OCI-LY1 (cell line): ENCODE data around the gene CHRD.

ENCODE experiments used
- H2AFZ ChIP-seq: fragments of 200-600 bp; sonication (generic), shearing (Covaris generic); 2 replicates; pipeline ENCODE4 v1.6.0; 2014; ENCODE audit warnings: antibody characterized with exemption, mild to moderate bottlenecking, low read length
- H3F3A ChIP-seq: fragments of 200-600 bp; sonication (generic), shearing (Covaris generic); 2 replicates; pipeline ENCODE4 v1.6.0; 2014; ENCODE audit warnings: mild to moderate bottlenecking, antibody characterized with exemption, low read length, moderate library complexity; ENCODE audit not compliant: insufficient read depth
- H3K27ac ChIP-seq: fragments of 200-600 bp; sonication (generic); 2 replicates; pipeline ENCODE4 v1.5.1; 2014; ENCODE audit warnings: low read length, mixed run types, mild to moderate bottlenecking, low read depth; ENCODE audit not compliant: poor library complexity, severe bottlenecking
- H3K27me3 ChIP-seq: fragments of 200-600 bp; sonication (generic); 2 replicates; pipeline ENCODE4 v1.6.0; 2014; ENCODE audit warnings: antibody characterized with exemption, mild to moderate bottlenecking, low read length, moderate library complexity; ENCODE audit not compliant: insufficient read depth
- H3K36me3 ChIP-seq: fragments of 200-600 bp; sonication (generic); 2 replicates; pipeline ENCODE4 v1.6.1; 2014; ENCODE audit warnings: mild to moderate bottlenecking, antibody characterized with exemption, low read length, moderate library complexity, mixed read lengths; ENCODE audit not compliant: insufficient read depth
- H3K4me1 ChIP-seq: fragments of 200-600 bp; sonication (generic); 2 replicates; pipeline ENCODE4 v1.5.1; 2014; ENCODE audit warnings: mild to moderate bottlenecking, low read length, moderate library complexity; ENCODE audit not compliant: insufficient read depth, severe bottlenecking
- H3K4me2 ChIP-seq: fragments of 200-600 bp; sonication (generic), shearing (Covaris generic); 2 replicates; pipeline ENCODE4 v1.6.1; 2014; ENCODE audit warnings: low read length
- H3K4me3 ChIP-seq: fragments of 200-600 bp; sonication (generic); 2 replicates; pipeline ENCODE4 v1.5.1; 2014; ENCODE audit warnings: low read length, low read depth, mild to moderate bottlenecking, mixed read lengths; ENCODE audit not compliant: poor library complexity, severe bottlenecking
- H3K79me2 ChIP-seq: fragments of 200-600 bp; shearing (Covaris generic); 2 replicates; pipeline ENCODE4 v1.6.1; 2016; ENCODE audit warnings: mixed run types, low read length, mixed read lengths; ENCODE audit not compliant: insufficient read depth
- H3K9ac ChIP-seq: fragments of 200-600 bp; sonication (generic), shearing (Covaris generic); 2 replicates; pipeline ENCODE4 v1.6.1; 2014; ENCODE audit warnings: mild to moderate bottlenecking, low read length, mixed read lengths
- H3K9me2 ChIP-seq: fragments of 200-600 bp; sonication (generic), shearing (Covaris generic); 2 replicates; pipeline ENCODE4 v1.6.1; 2014; ENCODE audit warnings: low read depth, mild to moderate bottlenecking, low read length, mixed read lengths
- H3K9me3 ChIP-seq: fragments of 200-600 bp; shearing (Covaris generic); 2 replicates; pipeline ENCODE4 v1.6.1; 2014; ENCODE audit warnings: low read length, mixed read lengths
- H4K20me1 ChIP-seq: fragments of 200-600 bp; sonication (generic), shearing (Covaris generic); 2 replicates; pipeline ENCODE4 v1.6.0; 2016; ENCODE audit warnings: mild to moderate bottlenecking, low read length; ENCODE audit not compliant: insufficient read depth
- CTCF ChIP-seq: fragments of 200-600 bp; sonication (generic), shearing (Covaris generic); IDR thresholded peaks from 2 replicates; pipeline ENCODE4 v1.5.1; 2017; ENCODE audit warnings: mild to moderate bottlenecking, antibody characterized with exemption, low read length, moderate library complexity, mixed read lengths
- EZH2 ChIP-seq: fragments of 200-600 bp; sonication (generic), shearing (Covaris generic); IDR thresholded peaks from 2 replicates; pipeline ENCODE4 v1.8.0; 2017; ENCODE audit warnings: borderline replicate concordance, mixed run types, mild to moderate bottlenecking, antibody characterized with exemption, low read length, moderate library complexity, mixed read lengths

CHRD gene

GRCh38 chr3:184382326-184383032, 2.6 kb downstream of the CHRD start:
- no peaks in the 10 kb centered on the region for H3F3A ChIP-seq
- H4K20me1 ChIP-seq = no peaks in the 10 kb centered on the region
- H3K9me3 ChIP-seq = no peaks in the 10 kb centered on the region
- peaks cover 7% of the 10 kb centered on the region for H3K27me3 ChIP-seq
- H3K27ac ChIP-seq = no peak overlapping the region
- H3K36me3 ChIP-seq = no peaks in the 10 kb centered on the region
- H3K4me1 ChIP-seq = no peaks in the 10 kb centered on the region
- H3K4me3 ChIP-seq = no peak overlapping the region
- H3K79me2 ChIP-seq = no peaks in the 10 kb centered on the region
- TF ChIP-seq EZH2 = no peak
- TF ChIP-seq CTCF = no peak
- H3K9ac ChIP-seq = no peak overlapping the region
- H3K4me2 ChIP-seq = no peak overlapping the region
- no peaks in the 10 kb centered on the region for H3K9me2 ChIP-seq
- no peak overlapping the region for H2AFZ ChIP-seq

GRCh38 chr3:184383033-184383740, 3.3 kb downstream of the CHRD start:
- peaks cover 7% of the 10 kb centered on the region for H3K27me3 ChIP-seq

GRCh38 chr3:184384342-184384741, 4.5 kb downstream of the CHRD start:
- TF ChIP-seq CTCF = no peak
- no peak for TF ChIP-seq EZH2
- H3K9me2 ChIP-seq = no peaks in the 10 kb centered on the region
- no peaks in the 10 kb centered on the region for H3K36me3 ChIP-seq
- H3F3A ChIP-seq = no peaks in the 10 kb centered on the region
- no peak overlapping the region for H3K27ac ChIP-seq
- H3K4me3 ChIP-seq = no peak overlapping the region
- no peak overlapping the region for H2AFZ ChIP-seq
- H3K9me3 ChIP-seq = no peaks in the 10 kb centered on the region
- no peaks in the 10 kb centered on the region for H4K20me1 ChIP-seq
- H3K9ac ChIP-seq = no peak overlapping the region
- H3K4me1 ChIP-seq = no peaks in the 10 kb centered on the region
- no peak overlapping the region for H3K4me2 ChIP-seq
- peaks cover 3% of the 10 kb centered on the region; the same call in 1 of the 2 replicates for H3K27me3 ChIP-seq
- no peaks in the 10 kb centered on the region for H3K79me2 ChIP-seq

More at GRCh38 chr3:184383033-184383740, 3.3 kb downstream of the CHRD start:
- Histone ChIP-seq H3K36me3 (no peaks in the 10 kb centered on the region), H2AFZ (no peak overlapping the region), H3K4me1 (no peaks in the 10 kb centered on the region), H3F3A (no peaks in the 10 kb centered on the region), H3K27ac (no peak overlapping the region), H3K9me3 (no peaks in the 10 kb centered on the region), H3K9ac (no peak overlapping the region), H3K9me2 (no peaks in the 10 kb centered on the region), H3K4me2 (no peak overlapping the region), H4K20me1 (no peaks in the 10 kb centered on the region), H3K4me3 (no peak overlapping the region), H3K79me2 (no peaks in the 10 kb centered on the region)
- TF ChIP-seq CTCF (no peak), EZH2 (no peak)
